A549 treated with GW870086 at 1 μM for 4 hours (cell line): ENCODE results near the gene UGT1A4. TPM values are rescaled to one million over a fixed set of nuclear protein-coding genes. Genes with fewer than 3 reads are reported as not detected.

Experiments used
- total RNA-seq: library from RNA; stranded (reverse); fragments of 200-300 nt; extraction: Qiagen RNA extraction; gene quantifications from 5 replicates; pipeline ENCODE4 v1.2.3, GENCODE V29; 2022; ENCODE audit warnings: low read depth

UGT1A4 gene
- not detected in 5 replicates for total RNA-seq

DNA sequence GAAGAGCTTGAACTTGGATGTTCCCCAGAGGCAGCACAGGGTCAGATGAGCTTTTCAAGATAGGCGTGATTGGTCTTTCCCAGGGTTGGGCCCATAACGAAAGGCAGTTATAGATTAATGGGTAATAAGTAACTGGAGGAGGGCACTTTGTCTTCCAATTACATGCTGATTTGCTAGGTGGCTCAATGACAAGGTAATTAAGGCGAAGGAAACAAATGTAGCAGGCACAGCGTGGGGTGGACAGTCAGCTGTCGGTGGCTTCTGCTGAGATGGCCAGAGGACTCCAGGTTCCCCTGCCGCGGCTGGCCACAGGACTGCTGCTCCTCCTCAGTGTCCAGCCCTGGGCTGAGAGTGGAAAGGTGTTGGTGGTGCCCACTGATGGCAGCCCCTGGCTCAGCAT, at the start of gene UGT1A4:
UGT1A4 (plus strand) TSS at position 185 of the 400 bp plus-strand sequence; CDS start at position 270, 85 bp downstream.

DNA sequence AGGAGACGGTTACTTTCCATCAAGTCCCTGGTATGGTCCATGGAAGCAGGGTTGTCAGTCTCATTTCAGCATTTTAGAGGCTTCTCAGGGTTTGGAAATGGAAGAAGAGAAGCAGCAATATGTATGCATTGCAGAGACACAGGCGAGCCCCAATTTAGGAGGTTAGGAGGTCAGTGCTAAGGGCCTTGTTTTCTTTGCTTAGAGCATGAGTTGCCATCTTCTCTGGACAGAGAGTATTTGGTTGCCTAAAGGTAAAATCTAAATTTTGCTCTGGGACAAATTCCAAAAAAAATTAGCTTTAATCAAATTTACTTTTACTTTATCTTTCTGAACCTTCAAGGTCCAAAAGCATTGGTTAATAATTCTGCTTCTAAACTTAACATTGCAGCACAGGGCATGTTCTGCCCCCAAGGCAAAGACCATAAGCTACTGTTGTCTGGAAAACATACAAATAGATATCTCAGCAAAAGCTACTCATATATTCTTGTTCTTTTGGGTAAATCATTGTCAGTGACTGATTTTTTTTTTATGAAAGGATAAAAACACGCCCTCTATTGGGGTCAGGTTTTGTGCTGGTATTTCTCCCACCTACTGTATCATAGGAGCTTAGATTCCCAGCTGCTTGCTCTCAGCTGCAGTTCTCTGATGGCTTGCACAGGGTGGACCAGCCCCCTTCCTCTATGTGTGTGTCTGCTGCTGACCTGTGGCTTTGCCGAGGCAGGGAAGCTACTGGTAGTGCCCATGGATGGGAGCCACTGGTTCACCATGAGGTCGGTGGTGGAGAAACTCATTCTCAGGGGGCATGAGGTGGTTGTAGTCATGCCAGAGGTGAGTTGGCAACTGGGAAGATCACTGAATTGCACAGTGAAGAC, 47.0 kb upstream of the UGT1A4 start, which contains the start of gene UGT1A9:
UGT1A9 (plus strand) TSS at position 609 of the 872 bp plus-strand sequence; CDS start at position 646, 37 bp downstream.

DNA sequence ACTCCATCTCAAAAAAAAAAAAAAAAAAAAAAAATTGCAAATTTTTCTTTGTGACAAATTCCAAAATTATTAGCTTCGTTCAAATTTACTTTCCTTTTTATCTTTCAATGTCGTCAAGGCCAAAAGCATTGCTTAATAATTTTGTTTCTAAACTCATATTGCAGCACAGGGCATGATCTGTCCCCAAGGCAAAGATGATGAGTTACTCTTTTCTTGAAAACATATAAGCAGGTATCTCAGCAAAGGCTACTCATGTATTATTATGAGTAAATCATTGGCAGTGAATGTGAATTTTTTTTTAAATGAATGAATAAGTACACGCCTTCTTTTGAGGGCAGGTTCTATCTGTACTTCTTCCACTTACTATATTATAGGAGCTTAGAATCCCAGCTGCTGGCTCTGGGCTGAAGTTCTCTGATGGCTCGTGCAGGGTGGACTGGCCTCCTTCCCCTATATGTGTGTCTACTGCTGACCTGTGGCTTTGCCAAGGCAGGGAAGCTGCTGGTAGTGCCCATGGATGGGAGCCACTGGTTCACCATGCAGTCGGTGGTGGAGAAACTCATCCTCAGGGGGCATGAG, 36.9 kb upstream of the UGT1A4 start, which contains the start of gene UGT1A7:
UGT1A7 (plus strand) TSS at position 381 of the 579 bp plus-strand sequence; CDS start at position 418, 37 bp downstream.

DNA sequence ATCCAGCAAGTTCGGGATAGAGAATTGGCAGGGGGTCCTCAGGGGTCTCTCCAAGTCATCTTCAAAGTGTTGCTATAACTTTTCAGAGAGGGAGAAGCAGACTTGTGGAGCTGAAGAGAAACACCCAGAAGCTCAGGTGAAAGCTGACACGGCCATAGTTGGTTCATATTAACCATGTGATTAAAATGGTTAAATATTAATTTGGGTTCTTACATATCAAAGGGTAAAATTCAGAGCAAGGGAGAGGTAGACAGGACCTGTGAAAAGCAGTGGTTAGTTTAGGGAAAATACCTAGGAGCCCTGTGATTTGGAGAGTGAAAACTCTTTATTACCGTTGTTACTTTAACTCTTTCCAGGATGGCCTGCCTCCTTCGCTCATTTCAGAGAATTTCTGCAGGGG, 25.9 kb upstream of the UGT1A4 start, which contains the start of gene UGT1A6:
UGT1A6 (plus strand) TSS at position 243 of the 400 bp plus-strand sequence; CDS start at position 358, 115 bp downstream.

DNA sequence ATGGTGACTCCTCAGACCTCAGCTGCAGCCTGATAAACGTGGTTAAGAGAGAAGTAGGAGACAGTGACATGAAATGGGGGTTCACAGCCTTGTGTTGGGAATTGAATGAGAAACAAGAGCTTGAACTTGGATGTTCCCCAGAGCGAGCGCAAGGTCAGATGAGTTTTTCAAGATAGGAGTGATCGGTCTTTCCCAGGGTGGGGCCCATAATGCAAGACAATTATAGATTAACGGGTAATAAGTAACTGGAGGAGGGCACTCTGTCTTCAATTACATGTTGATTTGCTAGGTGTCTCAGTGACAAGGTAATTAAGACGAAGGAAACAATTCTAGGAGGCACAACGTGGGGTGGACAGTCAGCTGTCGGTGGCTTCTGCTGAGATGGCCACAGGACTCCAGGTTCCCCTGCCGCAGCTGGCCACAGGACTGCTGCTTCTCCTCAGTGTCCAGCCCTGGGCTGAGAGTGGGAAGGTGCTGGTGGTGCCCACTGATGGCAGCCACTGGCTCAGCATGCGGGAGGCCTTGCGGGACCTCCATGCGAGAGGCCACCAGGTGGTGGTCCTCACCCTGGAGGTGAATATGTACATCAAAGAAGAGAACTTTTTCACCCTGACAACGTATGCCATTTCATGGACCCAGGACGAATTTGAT, 5.8 kb upstream of the UGT1A4 start, which contains the start of gene UGT1A5:
UGT1A5 (plus strand) TSS at position 297 of the 651 bp plus-strand sequence; CDS start at position 382, 85 bp downstream.

DNA sequence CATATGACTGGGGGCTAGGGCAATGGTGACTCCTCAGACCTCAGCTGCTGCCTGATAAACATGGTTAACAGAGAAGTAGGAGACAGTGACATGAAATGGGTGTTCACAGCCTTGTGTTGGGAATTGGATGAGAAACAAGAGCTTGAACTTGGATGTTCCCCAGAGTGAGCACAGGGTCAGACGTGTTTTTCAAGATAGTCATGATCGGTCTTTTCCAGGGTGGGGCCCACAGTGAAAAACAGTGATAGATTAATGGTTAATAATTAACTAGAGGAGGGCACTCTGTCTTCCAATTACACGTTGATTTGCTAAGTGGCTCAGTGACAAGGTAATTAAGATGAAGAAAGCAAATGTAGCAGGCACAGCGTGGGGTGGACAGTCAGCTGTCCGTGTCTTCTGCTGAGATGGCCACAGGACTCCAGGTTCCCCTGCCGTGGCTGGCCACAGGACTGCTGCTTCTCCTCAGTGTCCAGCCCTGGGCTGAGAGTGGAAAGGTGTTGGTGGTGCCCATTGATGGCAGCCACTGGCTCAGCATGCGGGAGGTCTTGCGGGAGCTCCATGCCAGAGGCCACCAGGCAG, 10.3 kb downstream of the UGT1A4 start, which contains the start of gene UGT1A3:
UGT1A3 (plus strand) TSS at position 320 of the 579 bp plus-strand sequence; CDS start at position 405, 85 bp downstream.

DNA sequence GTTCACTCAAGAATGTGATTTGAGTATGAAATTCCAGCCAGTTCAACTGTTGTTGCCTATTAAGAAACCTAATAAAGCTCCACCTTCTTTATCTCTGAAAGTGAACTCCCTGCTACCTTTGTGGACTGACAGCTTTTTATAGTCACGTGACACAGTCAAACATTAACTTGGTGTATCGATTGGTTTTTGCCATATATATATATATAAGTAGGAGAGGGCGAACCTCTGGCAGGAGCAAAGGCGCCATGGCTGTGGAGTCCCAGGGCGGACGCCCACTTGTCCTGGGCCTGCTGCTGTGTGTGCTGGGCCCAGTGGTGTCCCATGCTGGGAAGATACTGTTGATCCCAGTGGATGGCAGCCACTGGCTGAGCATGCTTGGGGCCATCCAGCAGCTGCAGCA, 41.5 kb downstream of the UGT1A4 start, which contains the start of gene UGT1A1:
UGT1A1 (plus strand) TSS at position 228 of the 400 bp plus-strand sequence; CDS start at position 246, 18 bp downstream.

DNA sequence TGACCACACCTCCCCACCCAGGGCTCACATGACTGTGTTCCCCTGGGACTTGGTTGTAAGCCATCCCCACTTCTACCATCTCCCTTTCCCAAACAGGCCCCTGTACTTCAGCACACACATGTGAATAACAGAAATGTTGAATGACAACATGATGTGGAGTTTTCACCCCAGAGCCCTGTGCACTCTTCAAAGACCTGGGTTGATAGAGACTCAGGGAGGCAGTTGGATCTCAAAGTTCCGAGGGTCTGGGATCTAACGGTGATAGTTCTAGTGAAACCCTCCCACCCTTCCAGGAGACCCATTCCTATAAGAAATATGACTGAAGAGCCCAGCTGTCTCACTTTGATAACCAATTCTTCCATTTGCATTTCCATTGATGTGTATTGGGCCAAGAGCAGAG, 59.5 kb downstream of the UGT1A4 start, which contains the start of gene MROH2A:
MROH2A (plus strand) TSS at position 301 of the 400 bp plus-strand sequence. CDS start 1,029 bp downstream, outside the sequence.

Other genes starting within 250 kb of the UGT1A4 start
- 20.6 to 25.3 TPM (median 23.8 TPM) in 5 replicates for gene USP40, start 152.0 kb upstream of the UGT1A4 start, total RNA-seq
- 0.07 to 0.28 TPM in 2 of 5 replicates, not detected in the others for gene UGT1A8, start 101.1 kb upstream of the UGT1A4 start, total RNA-seq
- 0.07 to 0.49 TPM (median 0.11 TPM) in 4 of 5 replicates, not detected in the other for gene UGT1A10, start 82.3 kb upstream of the UGT1A4 start, total RNA-seq
- 4.1 to 6.1 TPM (median 4.5 TPM) in 5 replicates for gene UGT1A9, start 46.8 kb upstream of the UGT1A4 start, total RNA-seq
- gene UGT1A7, start 36.8 kb upstream of the UGT1A4 start, total RNA-seq, result 2.3 to 5.1 TPM (median 3.8 TPM) in 5 replicates
- gene UGT1A6, start 25.8 kb upstream of the UGT1A4 start, total RNA-seq, result 0.31 to 1.8 TPM (median 1.5 TPM) in 5 replicates
- 0.09 to 0.13 TPM in 2 of 5 replicates, not detected in the others for gene UGT1A5, start 5.8 kb upstream of the UGT1A4 start, total RNA-seq
- gene UGT1A3, start 10.3 kb downstream of the UGT1A4 start, total RNA-seq, result 0.07 TPM in 1 of 5 replicates, not detected in the others
- gene UGT1A1, start 41.5 kb downstream of the UGT1A4 start, total RNA-seq, result 0.71 to 1.1 TPM (median 0.87 TPM) in 5 replicates
- 0.09 to 0.21 TPM (median 0.12 TPM) in 3 of 5 replicates, not detected in the others for gene MROH2A, start 59.6 kb downstream of the UGT1A4 start, total RNA-seq
- 58.2 to 64.5 TPM (median 61.4 TPM) in 5 replicates for gene HJURP, start 135.8 kb downstream of the UGT1A4 start, total RNA-seq
- 0.03 to 0.49 TPM (median 0.28 TPM) in 5 replicates for gene TRPM8, start 198.6 kb downstream of the UGT1A4 start, total RNA-seq